OCI-LY1 (cell line): ENCODE data around the gene LAMA3.

ENCODE experiments used
- H2AFZ ChIP-seq: fragments of 200-600 bp; sonication (generic), shearing (Covaris generic); 2 replicates; pipeline ENCODE4 v1.6.0; 2014; ENCODE audit warnings: antibody characterized with exemption, mild to moderate bottlenecking, low read length
- H3F3A ChIP-seq: fragments of 200-600 bp; sonication (generic), shearing (Covaris generic); 2 replicates; pipeline ENCODE4 v1.6.0; 2014; ENCODE audit warnings: mild to moderate bottlenecking, antibody characterized with exemption, low read length, moderate library complexity; ENCODE audit not compliant: insufficient read depth
- H3K27ac ChIP-seq: fragments of 200-600 bp; sonication (generic); 2 replicates; pipeline ENCODE4 v1.5.1; 2014; ENCODE audit warnings: low read length, mixed run types, mild to moderate bottlenecking, low read depth; ENCODE audit not compliant: poor library complexity, severe bottlenecking
- H3K27me3 ChIP-seq: fragments of 200-600 bp; sonication (generic); 2 replicates; pipeline ENCODE4 v1.6.0; 2014; ENCODE audit warnings: antibody characterized with exemption, mild to moderate bottlenecking, low read length, moderate library complexity; ENCODE audit not compliant: insufficient read depth
- H3K36me3 ChIP-seq: fragments of 200-600 bp; sonication (generic); 2 replicates; pipeline ENCODE4 v1.6.1; 2014; ENCODE audit warnings: mild to moderate bottlenecking, antibody characterized with exemption, low read length, moderate library complexity, mixed read lengths; ENCODE audit not compliant: insufficient read depth
- H3K4me1 ChIP-seq: fragments of 200-600 bp; sonication (generic); 2 replicates; pipeline ENCODE4 v1.5.1; 2014; ENCODE audit warnings: mild to moderate bottlenecking, low read length, moderate library complexity; ENCODE audit not compliant: insufficient read depth, severe bottlenecking
- H3K4me2 ChIP-seq: fragments of 200-600 bp; sonication (generic), shearing (Covaris generic); 2 replicates; pipeline ENCODE4 v1.6.1; 2014; ENCODE audit warnings: low read length
- H3K4me3 ChIP-seq: fragments of 200-600 bp; sonication (generic); 2 replicates; pipeline ENCODE4 v1.5.1; 2014; ENCODE audit warnings: low read length, low read depth, mild to moderate bottlenecking, mixed read lengths; ENCODE audit not compliant: poor library complexity, severe bottlenecking
- H3K79me2 ChIP-seq: fragments of 200-600 bp; shearing (Covaris generic); 2 replicates; pipeline ENCODE4 v1.6.1; 2016; ENCODE audit warnings: mixed run types, low read length, mixed read lengths; ENCODE audit not compliant: insufficient read depth
- H3K9ac ChIP-seq: fragments of 200-600 bp; sonication (generic), shearing (Covaris generic); 2 replicates; pipeline ENCODE4 v1.6.1; 2014; ENCODE audit warnings: mild to moderate bottlenecking, low read length, mixed read lengths
- H3K9me2 ChIP-seq: fragments of 200-600 bp; sonication (generic), shearing (Covaris generic); 2 replicates; pipeline ENCODE4 v1.6.1; 2014; ENCODE audit warnings: low read depth, mild to moderate bottlenecking, low read length, mixed read lengths
- H3K9me3 ChIP-seq: fragments of 200-600 bp; shearing (Covaris generic); 2 replicates; pipeline ENCODE4 v1.6.1; 2014; ENCODE audit warnings: low read length, mixed read lengths
- H4K20me1 ChIP-seq: fragments of 200-600 bp; sonication (generic), shearing (Covaris generic); 2 replicates; pipeline ENCODE4 v1.6.0; 2016; ENCODE audit warnings: mild to moderate bottlenecking, low read length; ENCODE audit not compliant: insufficient read depth
- EZH2 ChIP-seq: fragments of 200-600 bp; sonication (generic), shearing (Covaris generic); IDR thresholded peaks from 2 replicates; pipeline ENCODE4 v1.8.0; 2017; ENCODE audit warnings: borderline replicate concordance, mixed run types, mild to moderate bottlenecking, antibody characterized with exemption, low read length, moderate library complexity, mixed read lengths
- TF ChIP-seq, protein P1 (sequence below): fragments of 200-600 bp; sonication (generic), shearing (Covaris generic); IDR thresholded peaks from 2 replicates; pipeline ENCODE4 v1.5.1; 2017; ENCODE audit warnings: mild to moderate bottlenecking, antibody characterized with exemption, low read length, moderate library complexity, mixed read lengths

LAMA3 gene

DNA sequence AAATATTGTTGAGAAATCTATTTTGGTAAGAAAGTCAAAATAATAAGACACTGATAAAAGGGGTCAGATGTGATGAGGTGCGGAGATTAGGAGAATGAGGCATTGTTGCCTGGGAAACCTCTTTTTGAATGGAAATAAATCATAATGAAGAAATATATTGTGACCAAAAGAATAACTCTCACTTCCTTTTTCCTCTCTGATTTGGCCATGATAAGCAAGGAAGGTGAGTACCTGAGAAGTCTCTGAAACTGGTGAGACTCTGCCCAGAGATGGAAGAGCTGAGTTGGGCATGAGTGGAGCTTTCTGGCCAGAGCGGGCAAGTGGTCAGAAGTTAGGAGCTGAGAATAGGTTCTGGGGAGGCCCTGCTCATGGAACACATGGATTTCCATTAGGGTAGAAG lies 11.8 kb downstream of the LAMA3 start:
- Histone ChIP-seq H3K4me1 (no peaks in the 10 kb centered on the region), H3K27ac (no peak overlapping the region), H3F3A (no peaks in the 10 kb centered on the region), H3K36me3 (no peaks in the 10 kb centered on the region), H3K4me2 (no peak overlapping the region), H3K27me3 (no peaks in the 10 kb centered on the region), H3K9me3 (no peaks in the 10 kb centered on the region), H3K4me3 (no peak overlapping the region), H3K9me2 (no peaks in the 10 kb centered on the region), H3K9ac (no peak overlapping the region), H3K79me2 (no peaks in the 10 kb centered on the region), H2AFZ (no peak overlapping the region), H4K20me1 (no peaks in the 10 kb centered on the region)
- TF ChIP-seq EZH2: no peak
- TF ChIP-seq, protein P1, sequence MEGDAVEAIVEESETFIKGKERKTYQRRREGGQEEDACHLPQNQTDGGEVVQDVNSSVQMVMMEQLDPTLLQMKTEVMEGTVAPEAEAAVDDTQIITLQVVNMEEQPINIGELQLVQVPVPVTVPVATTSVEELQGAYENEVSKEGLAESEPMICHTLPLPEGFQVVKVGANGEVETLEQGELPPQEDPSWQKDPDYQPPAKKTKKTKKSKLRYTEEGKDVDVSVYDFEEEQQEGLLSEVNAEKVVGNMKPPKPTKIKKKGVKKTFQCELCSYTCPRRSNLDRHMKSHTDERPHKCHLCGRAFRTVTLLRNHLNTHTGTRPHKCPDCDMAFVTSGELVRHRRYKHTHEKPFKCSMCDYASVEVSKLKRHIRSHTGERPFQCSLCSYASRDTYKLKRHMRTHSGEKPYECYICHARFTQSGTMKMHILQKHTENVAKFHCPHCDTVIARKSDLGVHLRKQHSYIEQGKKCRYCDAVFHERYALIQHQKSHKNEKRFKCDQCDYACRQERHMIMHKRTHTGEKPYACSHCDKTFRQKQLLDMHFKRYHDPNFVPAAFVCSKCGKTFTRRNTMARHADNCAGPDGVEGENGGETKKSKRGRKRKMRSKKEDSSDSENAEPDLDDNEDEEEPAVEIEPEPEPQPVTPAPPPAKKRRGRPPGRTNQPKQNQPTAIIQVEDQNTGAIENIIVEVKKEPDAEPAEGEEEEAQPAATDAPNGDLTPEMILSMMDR: no peak

DNA sequence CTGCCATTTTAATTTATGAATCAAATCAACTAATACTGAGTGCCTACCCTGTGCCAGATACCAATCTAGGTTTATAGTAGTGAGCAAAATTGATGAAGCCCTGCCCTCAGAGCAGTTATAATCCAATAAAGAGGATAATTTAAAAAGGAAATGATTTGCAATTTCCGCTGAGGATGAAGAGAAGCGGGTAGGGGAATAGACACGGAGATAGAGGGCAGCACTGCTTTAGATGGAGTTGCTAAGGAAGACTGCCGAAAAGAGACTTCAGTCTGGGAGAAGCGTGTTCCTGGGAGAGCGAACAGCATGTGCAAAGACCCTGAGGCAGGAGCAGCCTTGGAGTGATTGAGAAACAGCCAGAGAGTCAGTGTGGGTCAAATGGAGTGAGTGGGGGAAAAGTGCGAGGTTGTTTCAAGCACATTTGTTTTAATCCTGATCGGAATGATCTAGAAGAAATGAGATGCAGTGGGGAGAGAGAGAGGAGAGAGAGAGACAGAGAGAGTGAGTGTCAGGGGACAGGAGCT lies 12.4 kb downstream of the LAMA3 start:
- no peaks in the 10 kb centered on the region for H4K20me1 ChIP-seq
- no peak for TF ChIP-seq EZH2
- TF ChIP-seq, protein P1: no peak
- no peaks in the 10 kb centered on the region for H3K9me2 ChIP-seq
- H3K27ac ChIP-seq: no peak overlapping the region
- H3K4me3 ChIP-seq: no peak overlapping the region
- no peaks in the 10 kb centered on the region for H3K36me3 ChIP-seq
- H3K27me3 ChIP-seq: no peaks in the 10 kb centered on the region
- H3K9ac ChIP-seq: no peak overlapping the region
- no peaks in the 10 kb centered on the region for H3K79me2 ChIP-seq
- no peaks in the 10 kb centered on the region for H3F3A ChIP-seq
- H2AFZ ChIP-seq: no peak overlapping the region
- no peaks in the 10 kb centered on the region for H3K4me1 ChIP-seq
- H3K9me3 ChIP-seq: no peaks in the 10 kb centered on the region
- no peak overlapping the region for H3K4me2 ChIP-seq

DNA sequence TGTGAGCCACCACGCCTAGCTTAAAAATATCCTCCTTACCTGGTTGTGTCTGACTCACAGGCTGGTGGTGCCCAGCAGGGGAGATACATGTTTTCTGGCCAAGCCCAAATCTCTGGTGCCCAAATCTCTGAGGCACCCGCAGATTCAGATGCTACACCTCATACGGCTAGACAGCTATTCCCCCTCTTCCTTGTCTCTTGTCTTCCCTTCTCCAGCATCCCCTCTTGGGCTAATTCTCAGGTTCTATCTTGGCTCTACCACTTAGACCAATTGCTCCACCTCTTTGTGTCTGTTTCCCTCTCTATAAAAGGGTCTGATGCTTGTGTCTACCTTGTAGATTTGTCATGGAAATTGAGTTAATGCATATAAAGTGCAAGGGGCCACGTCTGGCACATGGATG lies 13.4 kb downstream of the LAMA3 start:
- Histone ChIP-seq H3K9me2 (no peaks in the 10 kb centered on the region), H2AFZ (no peak overlapping the region), H4K20me1 (no peaks in the 10 kb centered on the region), H3K4me1 (no peaks in the 10 kb centered on the region), H3K9me3 (no peaks in the 10 kb centered on the region), H3F3A (no peaks in the 10 kb centered on the region), H3K27ac (no peak overlapping the region), H3K27me3 (no peaks in the 10 kb centered on the region; the same call in 1 of the 2 replicates), H3K9ac (no peak overlapping the region), H3K4me3 (no peak overlapping the region), H3K4me2 (no peak overlapping the region), H3K79me2 (no peaks in the 10 kb centered on the region), H3K36me3 (no peaks in the 10 kb centered on the region)
- TF ChIP-seq, protein P1: no peak
- no peak for TF ChIP-seq EZH2
